NCI-H774 (cell line): Measurements from ENCODE around the gene OLFM4.
"Not testable (repeated sequence)": the region's sequence is repeated elsewhere in the genome, so short reads cannot be mapped to it uniquely, and the experiment has no call there.

Experiments used
- DNase-seq: peaks from one replicate; lab custom pipeline; 2025; lab: John Stamatoyannopoulos, UW

Gene OLFM4, protein sequence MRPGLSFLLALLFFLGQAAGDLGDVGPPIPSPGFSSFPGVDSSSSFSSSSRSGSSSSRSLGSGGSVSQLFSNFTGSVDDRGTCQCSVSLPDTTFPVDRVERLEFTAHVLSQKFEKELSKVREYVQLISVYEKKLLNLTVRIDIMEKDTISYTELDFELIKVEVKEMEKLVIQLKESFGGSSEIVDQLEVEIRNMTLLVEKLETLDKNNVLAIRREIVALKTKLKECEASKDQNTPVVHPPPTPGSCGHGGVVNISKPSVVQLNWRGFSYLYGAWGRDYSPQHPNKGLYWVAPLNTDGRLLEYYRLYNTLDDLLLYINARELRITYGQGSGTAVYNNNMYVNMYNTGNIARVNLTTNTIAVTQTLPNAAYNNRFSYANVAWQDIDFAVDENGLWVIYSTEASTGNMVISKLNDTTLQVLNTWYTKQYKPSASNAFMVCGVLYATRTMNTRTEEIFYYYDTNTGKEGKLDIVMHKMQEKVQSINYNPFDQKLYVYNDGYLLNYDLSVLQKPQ

GRCh38 chr13:53028637-53029203 is at the start of gene OLFM4:
TSS of gene OLFM4 (plus strand) at chr13:53028813. CDS start at chr13:53028837, 24 bp downstream.
- DNase-seq = no peak

- no peak for DNase-seq
Measured at GRCh38 chr13:52978989-52979388, 49.6 kb upstream of the OLFM4 start.

DNA sequence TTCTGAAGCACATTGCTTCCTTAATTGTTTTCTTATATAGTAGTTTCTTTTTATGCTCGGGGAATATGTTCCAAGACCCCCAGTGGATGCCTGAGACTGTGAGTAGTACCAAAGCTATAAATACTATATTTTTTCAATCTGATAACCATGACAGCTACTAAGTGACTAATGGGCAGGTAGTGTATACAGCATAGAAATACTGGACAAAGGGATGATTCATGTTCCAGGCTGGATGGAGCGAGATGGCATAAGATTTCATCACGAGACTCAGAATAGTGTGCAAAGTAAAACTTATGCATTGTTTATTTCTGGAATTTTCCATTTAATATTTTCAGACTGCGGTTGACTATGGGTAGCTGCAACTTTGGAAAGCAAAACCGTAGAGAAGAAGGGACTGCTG is 47.9 kb upstream of the OLFM4 start:
- DNase-seq = no peak

DNA sequence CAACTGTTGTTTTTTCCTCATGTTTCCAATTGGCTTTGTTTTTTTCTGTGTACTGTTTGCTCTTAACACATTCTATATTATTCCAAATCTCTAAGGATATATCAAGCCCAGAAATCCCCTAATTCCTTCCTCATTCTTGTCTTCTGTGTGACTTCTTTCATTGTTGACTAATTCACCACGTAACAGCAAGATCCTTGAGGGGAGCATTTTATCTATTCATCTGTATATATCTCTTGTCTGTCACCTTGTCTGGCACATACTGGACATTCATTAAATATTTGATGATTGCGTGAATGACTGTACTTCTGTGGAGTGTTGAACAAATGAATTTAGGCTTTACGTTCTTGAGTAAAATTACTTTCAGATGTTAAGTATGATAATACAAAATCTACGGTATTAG is 44.8 kb upstream of the OLFM4 start:
- no peak for DNase-seq

DNA sequence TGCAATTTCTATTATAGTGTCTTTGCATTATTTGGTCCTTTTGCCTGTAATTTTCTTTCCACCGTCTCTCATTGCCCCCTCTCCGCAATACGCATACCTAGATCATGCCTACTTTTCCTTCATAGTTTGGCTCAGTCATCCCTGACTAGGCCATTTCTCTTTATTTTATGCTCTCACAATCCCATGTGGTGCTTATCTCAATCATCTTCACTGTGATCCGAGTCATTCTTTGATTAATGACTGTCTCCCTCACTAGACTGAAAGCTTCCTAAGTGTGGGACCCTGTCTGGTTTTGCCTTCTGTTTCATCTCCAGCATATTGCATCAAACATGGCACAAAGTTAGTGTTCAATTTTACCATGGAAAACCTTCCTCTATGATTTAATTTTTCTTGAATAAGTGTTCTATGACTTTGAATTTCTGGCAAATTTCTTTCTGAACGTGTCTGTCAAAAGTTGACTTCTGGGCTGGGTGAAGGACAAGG is 43.7 kb upstream of the OLFM4 start:
- DNase-seq = no peak

GRCh38 chr13:52991344-52992020 is 37.1 kb upstream of the OLFM4 start:
- DNase-seq = no peak

GRCh38 chr13:52992110-52992509 is 36.5 kb upstream of the OLFM4 start:
- no peak for DNase-seq

GRCh38 chr13:52994051-52994450 is 34.6 kb upstream of the OLFM4 start:
- no peak for DNase-seq

DNA sequence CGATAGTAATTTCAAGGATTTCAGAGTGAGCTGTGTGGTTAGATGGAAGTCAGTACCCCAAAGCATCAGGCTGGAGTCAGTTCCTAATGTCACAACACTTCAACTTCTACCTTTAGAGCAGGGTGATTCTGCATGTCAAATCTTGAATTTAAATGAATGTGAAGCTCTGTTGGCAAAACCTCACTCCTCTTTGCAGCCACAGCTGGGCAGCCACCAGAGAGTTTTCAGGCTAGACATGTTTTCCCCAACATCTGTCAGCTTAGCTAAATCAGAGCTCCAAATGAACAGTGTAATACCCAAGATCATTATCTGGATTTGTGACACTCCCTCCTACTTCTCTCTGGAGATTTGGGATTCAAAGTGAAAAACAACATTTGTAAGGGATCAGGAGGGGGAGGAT is 33.7 kb upstream of the OLFM4 start:
- no peak for DNase-seq

DNA sequence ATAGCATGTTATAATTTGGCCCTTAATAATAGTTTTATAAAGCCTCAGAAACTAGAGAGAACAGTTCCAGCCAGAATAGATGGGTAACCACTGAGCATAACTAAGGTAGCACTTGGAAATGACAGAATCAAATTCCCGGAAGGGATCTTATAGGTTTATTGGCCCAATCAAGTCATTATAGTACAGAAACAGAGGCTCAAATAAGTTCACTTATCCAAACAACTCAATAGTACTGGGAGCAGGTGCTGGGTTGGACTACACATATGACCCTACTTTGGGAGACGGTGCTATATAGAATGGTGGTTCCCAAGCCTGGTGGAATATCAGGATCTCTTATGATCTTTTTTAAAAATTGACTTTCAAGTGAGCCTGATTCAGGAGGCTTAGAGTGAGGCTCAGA is 32.7 kb upstream of the OLFM4 start:
- DNase-seq = no peak

DNA sequence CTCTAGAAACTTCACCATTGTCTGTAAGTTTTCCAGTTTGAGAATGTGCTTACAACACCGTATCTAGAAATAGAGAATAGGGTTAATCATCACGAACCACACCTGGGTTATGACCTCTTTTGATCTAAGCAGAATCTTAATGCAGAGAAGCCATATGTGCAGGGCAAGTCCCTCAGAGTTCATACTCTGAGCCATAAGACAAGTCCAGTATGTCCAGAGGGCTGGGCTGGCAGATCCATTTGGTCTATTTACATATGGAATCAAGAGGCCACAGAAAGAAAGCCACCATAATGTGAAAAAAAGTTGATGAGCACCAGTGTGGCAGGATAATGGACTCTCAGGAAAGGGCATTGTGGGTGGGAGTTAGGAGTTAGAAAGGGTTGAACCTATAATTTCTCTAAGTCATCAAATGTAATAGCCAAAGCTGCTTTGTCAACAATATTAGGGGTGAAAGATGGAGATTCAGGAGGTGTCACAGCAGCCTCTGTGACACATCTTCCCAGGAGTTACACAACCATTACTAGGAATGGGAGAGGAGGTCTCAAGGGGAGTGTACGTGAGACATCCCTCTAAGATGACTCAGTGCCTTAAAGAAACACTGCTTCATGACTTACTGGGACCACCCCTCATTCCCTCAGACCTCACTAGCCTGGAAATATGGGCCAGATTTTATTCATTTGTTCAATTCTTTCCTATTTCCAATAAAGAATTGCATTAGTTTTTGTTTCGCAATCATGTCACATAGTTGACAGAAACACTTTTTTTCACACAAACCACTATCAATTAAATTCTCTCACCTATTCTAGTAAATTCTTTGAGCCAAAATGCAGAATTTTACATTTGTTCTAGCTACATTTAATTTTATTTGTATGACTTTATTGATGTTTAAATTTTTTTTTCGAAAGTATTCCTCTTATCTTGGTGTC is 30.4 kb upstream of the OLFM4 start:
- no peak for DNase-seq

DNA sequence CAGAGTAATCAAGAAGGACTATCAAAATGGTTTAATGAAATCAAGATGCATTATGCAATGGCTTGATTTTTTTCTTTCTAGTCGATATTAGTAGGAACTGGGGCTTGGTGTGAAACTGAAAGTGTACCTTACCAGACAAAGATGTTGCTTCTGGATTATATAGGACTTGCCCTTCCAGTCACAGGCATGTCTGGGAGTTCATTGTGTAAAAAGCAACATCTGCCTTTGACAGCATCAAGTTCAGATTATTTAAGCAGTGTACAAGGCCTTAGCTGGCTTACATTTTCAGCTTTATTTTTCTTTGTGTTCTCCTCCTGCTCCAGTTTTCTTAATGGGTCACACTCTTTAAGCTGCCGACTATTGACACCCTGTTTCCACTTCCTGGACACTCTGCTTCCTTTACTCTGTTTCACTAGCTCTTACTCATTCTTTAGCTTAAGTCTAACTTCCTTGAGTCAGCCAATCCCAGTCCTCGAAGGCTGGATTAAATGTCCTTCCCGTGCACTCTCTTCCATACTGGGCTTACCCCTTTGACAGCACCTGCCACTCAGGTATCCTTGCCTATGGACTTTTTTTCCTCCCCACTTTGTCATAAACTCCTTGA is 29.4 kb upstream of the OLFM4 start:
- DNase-seq = no peak

DNA sequence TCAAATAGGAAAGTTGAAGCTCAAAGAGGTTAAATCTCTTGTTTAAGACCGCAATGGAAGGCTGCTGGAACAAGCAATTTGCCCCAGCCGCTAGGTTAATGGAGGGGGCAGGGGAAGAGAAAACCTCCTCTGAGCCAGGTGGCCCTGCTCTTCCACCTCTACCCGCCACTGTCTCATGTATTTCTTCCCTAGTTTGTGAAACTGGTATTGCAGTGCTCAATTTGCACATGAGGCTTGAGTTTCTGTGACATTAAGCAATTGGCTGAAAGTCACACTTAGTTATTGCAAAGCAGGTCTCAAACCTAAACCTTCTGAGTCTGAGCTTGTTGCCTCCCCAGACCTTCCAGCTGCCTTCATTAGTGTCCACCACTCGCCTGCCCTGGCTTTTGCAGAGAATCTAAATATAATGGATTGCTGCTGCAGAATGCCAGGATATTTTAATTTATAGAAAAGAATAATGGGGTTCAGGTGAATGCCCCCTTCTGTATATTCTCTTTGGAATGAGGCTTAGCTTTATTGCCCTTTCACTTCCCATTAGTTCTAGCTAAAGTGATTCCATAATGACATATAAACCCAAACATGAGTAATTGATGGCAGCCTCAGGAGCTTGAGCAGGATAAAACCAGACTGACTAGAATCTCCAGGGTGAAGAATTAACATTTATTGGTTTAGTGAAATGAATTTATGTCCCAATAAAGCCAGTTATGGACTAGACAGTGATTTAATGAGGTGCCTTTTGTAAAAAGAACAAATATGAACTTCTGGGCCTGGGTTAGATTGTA is 27.0 kb upstream of the OLFM4 start:
- no peak for DNase-seq

- DNase-seq = no peak
Measured at GRCh38 chr13:53004573-53004972, 24.0 kb upstream of the OLFM4 start.

- no peak for DNase-seq
Measured at GRCh38 chr13:53005626-53006025, 23.0 kb upstream of the OLFM4 start.

GRCh38 chr13:53007872-53008271 is 20.7 kb upstream of the OLFM4 start:
- DNase-seq = no peak

GRCh38 chr13:53010374-53011105 is 18.1 kb upstream of the OLFM4 start:
- no peak for DNase-seq

- DNase-seq = no peak
Measured at GRCh38 chr13:53012707-53013106, 15.9 kb upstream of the OLFM4 start.

GRCh38 chr13:53013113-53013512 is 15.5 kb upstream of the OLFM4 start:
- DNase-seq = no peak

- not testable (repeated sequence) for DNase-seq
Measured at GRCh38 chr13:53014018-53014417, 14.6 kb upstream of the OLFM4 start.
